Right lung (tissue), 5 donors: ENCODE measurements around the gene NBPF3. TPM values are rescaled to one million over a fixed set of nuclear protein-coding genes. Genes with fewer than 3 reads are reported as not detected.

Source experiments
- polyA plus RNA-seq, 5 donors: library from polyadenylated mRNA; unstranded; fragments of 120-200 nt; gene quantifications; one replicate each; pipeline versions ENCODE4 v1.2.1 to v1.2.3, GENCODE V29; 2013; ENCODE audit warnings: inconsistent platforms in 1 of 5, low replicate concordance in 1 of 5; ENCODE audit not compliant: insufficient read length in 5 of 5, insufficient read depth in 1 of 5

Gene NBPF3
- polyA plus RNA-seq, 5 donors, result 11.4 to 23.3 (median 19.2) TPM

Other genes starting within 250 kb of the NBPF3 start
- 10 to 100 TPM; 62.3 to 85.2 (median 80.4) TPM for gene ECE1, start 149.7 kb upstream of the NBPF3 start, polyA plus RNA-seq
- gene ALPL, start 69.3 kb downstream of the NBPF3 start, polyA plus RNA-seq, result 1 to 10 TPM; 1.0 to 2.2 (median 1.7) TPM
- gene RAP1GAP, start 229.2 kb downstream of the NBPF3 start, polyA plus RNA-seq, result 10 to 100 TPM; 21.3 to 57.9 (median 47.0) TPM